Heart left ventricle (tissue), 16 donors: ENCODE data around the gene KLHL13. TPM values are rescaled to one million over a fixed set of nuclear protein-coding genes. Genes with fewer than 3 reads are reported as not detected.

Source experiments
- ATAC-seq, 4 donors: fragments of 200-7000 bp; cut with Tn5 transposase; one replicate each; pipeline ENCODE4 v1.9.1; 2020 to 2022; ENCODE audit warnings: moderate library complexity in 4 of 4, mild to moderate bottlenecking in 3 of 4, moderate number of reproducible peaks in 1 of 4
- DNase-seq, 5 donors: peaks; one replicate each; pipeline ENCODE4 v3.0.0-alpha.2; 2020
- H3K27ac ChIP-seq, 12 donors: fragments of 200-600 bp; sonication (generic) in 4 of 12; one replicate each; pipeline versions ENCODE4 v1.5.0 to v1.8.0; 2016 to 2022; ENCODE audit warnings: mild to moderate bottlenecking in 2 of 12
- H3K27me3 ChIP-seq, 9 donors: fragments of 200-600 bp; sonication (generic) in 2 of 9; one replicate each; pipeline versions ENCODE4 v1.5.1 to v1.8.0; 2016 to 2022; ENCODE audit warnings: mild to moderate bottlenecking in 3 of 9
- H3K36me3 ChIP-seq, 9 donors: fragments of 200-600 bp; sonication (generic) in 2 of 9; one replicate each; pipeline versions ENCODE4 v1.5.0 to v1.8.0; 2018 to 2022; ENCODE audit warnings: mild to moderate bottlenecking in 2 of 9
- H3K4me1 ChIP-seq, 12 donors: fragments of 200-600 bp; sonication (generic) in 4 of 12; one replicate each; pipeline versions ENCODE4 v1.5.0 to v1.8.0; 2016 to 2022; ENCODE audit warnings: mild to moderate bottlenecking in 3 of 12
- H3K4me3 ChIP-seq, 12 donors: fragments of 200-600 bp; sonication (generic) in 4 of 12; one replicate each; pipeline versions ENCODE4 v1.5.0 to v1.8.0; 2017 to 2022; ENCODE audit warnings: mild to moderate bottlenecking in 9 of 12, moderate library complexity in 4 of 12
- H3K9me3 ChIP-seq, 12 donors: fragments of 200-600 bp; sonication (generic) in 4 of 12; one replicate each; pipeline versions ENCODE4 v1.5.0 to v1.8.0; 2016 to 2022; ENCODE audit warnings: mild to moderate bottlenecking in 1 of 12
- POLR2A ChIP-seq, 2 donors: fragments of 450-650 bp; IDR thresholded peaks; one replicate each; pipeline ENCODE4 v1.6.1; 2017; ENCODE audit warnings: antibody characterized with exemption in 2 of 2, mild to moderate bottlenecking in 2 of 2, moderate library complexity in 2 of 2
- WGBS, 4 donors: extraction: QIAGEN DNeasy Blood & Tissue Kit in 2 of 4; methylation state at CpG; one replicate each; pipeline versions ENCODE4 v1.1.5 to v1.1.7; 2013 to 2018; 5-methylcytosine and 5-hydroxymethylcytosine counted together
- intact Hi-C, 10 donors: fragments of 100-400 bp; cut with DNase I; formaldehyde crosslinking; loops; one replicate each; pipeline versions ENCODE4 v1.11.1 to v1.14.2; 2022
- polyA plus RNA-seq, 2 donors: library from polyadenylated mRNA; stranded (reverse); fragments of 200-250 nt; gene quantifications; one replicate each; pipeline ENCODE4 v1.2.3, GENCODE V29; 2013
- total RNA-seq, 9 donors: library from RNA; depleted of rRNA in 2 of 9; stranded (reverse); fragments of >200 nt in 2 of 9; fragmentation: NEBNext Ultra II Directional in 3 of 9; extraction: Animal tissue kit (Norgen Biotek cat#: 25700) in 3 of 9; gene quantifications; one replicate each; pipeline versions ENCODE4 v1.1.0 to v1.2.4, GENCODE V29; 2016 to 2023
- TF ChIP-seq, protein P1 (sequence below), 12 donors: fragments of 200-600 bp; sonication (generic) in 4 of 12; IDR thresholded peaks; one replicate each; pipeline versions ENCODE4 v1.5.0 to v1.8.0; 2018 to 2022; ENCODE audit warnings: antibody characterized with exemption in 12 of 12, mild to moderate bottlenecking in 5 of 12
- donor health status: ischemic (EF 13 %, LVEDD 7.1; RV severe dilation, severe dysfunction).
- donor health status: healthy with polysubstance abuse.
- donor health status: DM: no; HTN: yes; CAD: no.
- donor health status: DM: no; HTN: no; CAD: no.
- donor health status: ischemic (EF 25% LVEDD 6.9; RV normal size, moderate dysfunction).
- donor health status: ischemic (EF 25% LVEDD 5.7; RV mildly dilated, moderate dysfunction).
- donor health status: healthy.
- donor health status: DM: yes; HTN: yes; CAD: no.
- donor health status: ischemic (EF 35%, LVEDD 5.7; RV mildly dilated, moderate dysfunction).
- donor health status: nonischemic (EF 11% LVEDD 7.7; RV severe dilation, severe dysfunction).
- donor health status: DM: yes; HTN: yes; CAD: no.
- donor health status: PGD.
- donor health status: ischemic (EF 29% LVEDD 5.4; RV normal size, mild dysfunction).
- donor health status: nonischemic (EF 23%, LVEDD 6.1; RV moderate dilation, normal function).

Gene KLHL13
- total and polyA plus RNA-seq, 11 donors: 3.4 to 14.2 (median 7.7) TPM

DNA sequence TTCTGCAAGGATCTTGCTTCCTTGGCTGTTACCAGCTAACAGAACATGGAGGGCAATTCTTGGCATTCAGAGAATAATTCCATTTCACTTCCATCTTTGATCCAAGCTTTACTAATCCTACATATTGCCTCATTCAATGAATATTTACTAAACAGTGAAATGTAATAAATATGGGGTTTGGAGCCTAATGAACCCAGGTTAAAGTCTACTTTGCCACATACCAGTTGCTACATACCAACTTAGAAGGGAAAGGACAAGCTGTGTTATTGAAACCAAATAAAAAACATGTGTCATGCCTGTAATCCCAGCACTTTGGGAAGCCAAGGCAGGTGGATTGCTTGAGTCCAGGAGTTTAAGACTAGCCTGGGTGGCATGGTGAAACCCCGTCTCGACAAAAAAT is 265.6 kb downstream of the KLHL13 start:
- no peak for TF ChIP-seq POLR2A (IDR thresholded peaks at IDR 0.05)
- TF ChIP-seq, protein P1, sequence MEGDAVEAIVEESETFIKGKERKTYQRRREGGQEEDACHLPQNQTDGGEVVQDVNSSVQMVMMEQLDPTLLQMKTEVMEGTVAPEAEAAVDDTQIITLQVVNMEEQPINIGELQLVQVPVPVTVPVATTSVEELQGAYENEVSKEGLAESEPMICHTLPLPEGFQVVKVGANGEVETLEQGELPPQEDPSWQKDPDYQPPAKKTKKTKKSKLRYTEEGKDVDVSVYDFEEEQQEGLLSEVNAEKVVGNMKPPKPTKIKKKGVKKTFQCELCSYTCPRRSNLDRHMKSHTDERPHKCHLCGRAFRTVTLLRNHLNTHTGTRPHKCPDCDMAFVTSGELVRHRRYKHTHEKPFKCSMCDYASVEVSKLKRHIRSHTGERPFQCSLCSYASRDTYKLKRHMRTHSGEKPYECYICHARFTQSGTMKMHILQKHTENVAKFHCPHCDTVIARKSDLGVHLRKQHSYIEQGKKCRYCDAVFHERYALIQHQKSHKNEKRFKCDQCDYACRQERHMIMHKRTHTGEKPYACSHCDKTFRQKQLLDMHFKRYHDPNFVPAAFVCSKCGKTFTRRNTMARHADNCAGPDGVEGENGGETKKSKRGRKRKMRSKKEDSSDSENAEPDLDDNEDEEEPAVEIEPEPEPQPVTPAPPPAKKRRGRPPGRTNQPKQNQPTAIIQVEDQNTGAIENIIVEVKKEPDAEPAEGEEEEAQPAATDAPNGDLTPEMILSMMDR (IDR thresholded peaks at IDR 0.05): no peak
- H3K27me3 ChIP-seq: no peaks in the 10 kb centered on the region
- WGBS, 4 donors: 85 to 92% (median 90%) methylated on average over 2 of the region's 2 CpGs

More for the DNA sequence above, 265.6 kb downstream of the KLHL13 start:
- ATAC-seq (no peak), DNase-seq (no peak)
- no peaks in the 10 kb centered on the region for H3K9me3 ChIP-seq
- H3K27ac ChIP-seq: no peak overlapping the region
- H3K4me1 ChIP-seq: no peaks in the 10 kb centered on the region
- no peaks in the 10 kb centered on the region for H3K36me3 ChIP-seq
- intact Hi-C loops: no loop called here
- no peak overlapping the region for H3K4me3 ChIP-seq

Other genes starting within 250 kb of the KLHL13 start
- gene WDR44, start 229.3 kb upstream of the KLHL13 start, total RNA-seq: 10 to 100 TPM in 8 of 9 donors, 1 to 10 TPM in 1; 9.6 to 18.0 (median 14.5) TPM
- gene WDR44, start 229.3 kb upstream of the KLHL13 start, polyA plus RNA-seq: 1 to 10 TPM; 3.0 to 9.1 TPM